ENCODE data around the gene ST6GALNAC5.

- TF ChIP-seq POLR2A (IDR thresholded peaks at IDR 0.05; ENCODE audit: low read depth, low read length) (no peak), CTCF (IDR thresholded peaks at IDR 0.05; ENCODE audit: extremely low read depth in 1 of 2, insufficient read depth in 1 of 2, low read depth in 1 of 2, low read length in 2 of 2) (no peak), GATA2 (IDR thresholded peaks at IDR 0.05; ENCODE audit: insufficient read depth, insufficient read length, low read depth, low read length) (no peak)
These were observed 88.4 kb downstream of the ST6GALNAC5 start for GRCh38 chr1:76955652-76956051.

Data from endothelial cell of umbilical vein (primary cell).